GM18499 (cell line): ENCODE measurements around the gene ELOVL6.

Source experiments
- ATAC-seq: cut with Tn5 transposase; IDR thresholded peaks from one replicate; pipeline ENCODE4 v1.9.1; 2021; ENCODE audit warnings: moderate number of reproducible peaks; ENCODE audit not compliant: insufficient read depth, unreplicated experiment

ELOVL6 gene

GRCh38 chr4:110004556-110004955 is 193.9 kb downstream of the ELOVL6 start:
- no peak for ATAC-seq

- ATAC-seq = no peak
Observed at GRCh38 chr4:110003401-110004187, 194.8 kb downstream of the ELOVL6 start.

GRCh38 chr4:110002326-110002725 is 196.1 kb downstream of the ELOVL6 start:
- no peak for ATAC-seq

- ATAC-seq = no peak
Observed at GRCh38 chr4:109999585-109999912, 198.9 kb downstream of the ELOVL6 start.

- ATAC-seq = no peak
Observed at GRCh38 chr4:109998867-109999584, 199.4 kb downstream of the ELOVL6 start.

- no peak for ATAC-seq
Observed at GRCh38 chr4:109996526-109996925, 201.9 kb downstream of the ELOVL6 start.
